Forelimb muscle (tissue), 1 donor: ENCODE results near the gene CFAP100. TPM values are rescaled to one million over a fixed set of nuclear protein-coding genes. Genes with fewer than 3 reads are reported as not detected.

Experiments
- DNase-seq: peaks from one replicate; pipeline ENCODE4 v3.0.0-alpha.2; 2013; ENCODE audit warnings: low read depth
- polyA plus RNA-seq: library from polyadenylated mRNA; unstranded; fragments of 120-200 nt; gene quantifications from one replicate; pipeline ENCODE4 v1.2.1, GENCODE V29; 2013; ENCODE audit not compliant: insufficient read length

Gene CFAP100
- polyA plus RNA-seq = 0.94 TPM

DNA sequence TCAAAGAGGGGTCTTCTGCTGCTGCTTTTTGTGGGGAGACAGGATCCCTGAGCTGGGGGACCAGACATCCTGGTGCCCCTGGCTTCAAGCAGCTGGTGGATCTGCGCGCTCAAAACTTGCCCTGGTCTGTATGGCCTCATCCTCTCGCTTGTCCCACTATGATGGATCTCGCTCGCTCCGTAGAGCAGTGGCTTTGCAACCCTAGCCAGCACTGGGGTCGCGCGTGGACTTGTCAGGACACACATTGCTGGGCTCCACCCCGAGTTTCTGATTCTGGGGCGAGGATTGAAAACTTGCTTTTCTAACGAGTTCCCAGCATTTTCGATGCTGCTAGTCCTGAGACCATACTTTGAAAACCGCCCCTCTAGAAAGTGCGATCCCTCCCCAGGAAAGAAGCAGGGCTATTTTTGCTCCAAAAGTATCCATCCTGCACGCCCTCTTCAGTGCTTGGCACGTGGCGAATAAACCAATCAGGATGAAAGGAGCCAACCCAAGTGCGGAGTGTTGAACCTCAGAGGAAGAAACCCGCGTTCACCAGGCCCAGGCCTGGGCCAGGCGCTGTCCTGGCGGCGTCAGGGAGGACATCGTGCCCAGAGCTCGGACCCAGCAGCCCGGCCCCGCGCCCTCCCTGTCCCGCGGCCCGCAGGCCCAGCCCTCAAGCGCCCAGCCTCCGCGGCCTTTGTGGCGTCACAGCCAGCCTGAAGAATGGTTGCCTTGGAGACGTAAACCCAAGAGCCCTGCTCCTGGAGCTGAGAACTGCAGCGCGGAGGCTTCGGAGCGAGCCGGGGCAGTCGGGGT, at the start of gene CFAP100:
Gene CFAP100 (plus strand): TSS at position 731 of the 798 bp plus-strand sequence. CDS start 1,092 bp downstream, outside the sequence.
- no peak for DNase-seq

DNA sequence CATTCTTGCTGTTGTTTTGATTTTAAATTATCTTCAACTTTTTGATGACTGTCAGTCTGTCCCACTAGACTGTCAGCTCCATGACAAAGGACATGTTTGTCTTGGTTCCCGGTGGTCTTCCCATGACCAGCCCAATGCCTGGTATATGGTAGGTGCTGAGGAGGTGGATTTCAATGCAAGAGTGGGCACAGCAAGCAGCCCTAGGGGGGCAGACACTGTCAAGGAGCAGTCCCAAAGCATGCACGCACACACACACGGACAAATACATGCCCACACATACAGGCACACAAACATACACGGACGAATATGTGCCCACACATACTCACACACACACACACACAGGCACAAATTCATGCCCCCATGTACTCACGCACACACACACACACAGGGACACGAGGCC, 49.5 kb upstream of the CFAP100 start:
- DNase-seq = no peak

- no peak for DNase-seq
Observed at GRCh38 chr3:126345641-126346460, 48.9 kb upstream of the CFAP100 start.

DNA sequence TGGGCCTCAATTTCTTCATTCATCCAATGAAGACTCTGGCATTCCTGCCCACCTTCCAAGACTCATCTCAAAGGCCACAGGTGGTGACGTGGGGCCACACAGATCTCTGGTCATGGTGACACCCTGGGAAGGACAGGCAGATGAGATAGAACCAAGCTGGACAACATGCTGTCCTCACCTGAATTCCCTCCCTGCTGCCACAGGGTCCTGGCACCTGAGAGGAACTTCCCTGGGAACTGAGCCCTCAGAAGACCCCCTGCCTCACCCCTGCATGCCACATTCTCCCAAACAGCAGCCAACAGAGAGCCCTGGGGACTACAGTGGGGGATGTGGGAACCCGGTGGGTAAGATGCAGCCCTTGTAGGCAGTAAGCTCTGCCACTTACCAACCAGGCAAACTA, 48.2 kb upstream of the CFAP100 start:
- no peak for DNase-seq

DNA sequence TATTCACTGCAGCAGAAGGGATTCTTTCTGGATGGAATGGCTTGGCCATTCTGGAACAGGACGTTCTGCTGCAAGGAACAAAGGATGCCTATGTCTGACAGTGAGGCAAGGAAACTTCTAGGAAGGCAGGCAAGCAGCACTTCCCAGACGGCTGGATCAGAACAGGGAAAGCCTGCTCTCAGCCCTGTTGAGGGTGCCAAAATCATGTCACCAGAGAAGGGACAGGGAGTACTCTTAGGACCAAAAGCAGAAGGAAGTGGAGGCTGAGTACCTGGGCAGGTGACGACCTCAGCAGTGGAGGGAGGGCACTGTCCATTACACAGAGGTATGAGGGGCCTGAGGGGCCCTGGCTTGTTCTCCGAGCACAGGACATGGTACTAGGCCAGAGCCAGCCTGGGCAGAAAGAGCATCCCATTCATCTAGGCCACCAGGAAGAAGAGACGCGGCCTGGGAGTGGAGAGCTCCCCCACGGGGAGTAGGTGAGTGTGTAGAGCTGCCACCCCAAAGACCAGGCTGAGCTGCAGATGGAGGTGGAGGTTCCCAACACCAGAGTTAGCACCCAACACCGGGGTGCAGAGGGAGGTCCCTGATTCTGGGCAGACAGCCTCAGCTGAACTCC, 47.1 kb upstream of the CFAP100 start:
- no peak for DNase-seq

GRCh38 chr3:126348308-126348920, 46.3 kb upstream of the CFAP100 start:
- no peak for DNase-seq

DNA sequence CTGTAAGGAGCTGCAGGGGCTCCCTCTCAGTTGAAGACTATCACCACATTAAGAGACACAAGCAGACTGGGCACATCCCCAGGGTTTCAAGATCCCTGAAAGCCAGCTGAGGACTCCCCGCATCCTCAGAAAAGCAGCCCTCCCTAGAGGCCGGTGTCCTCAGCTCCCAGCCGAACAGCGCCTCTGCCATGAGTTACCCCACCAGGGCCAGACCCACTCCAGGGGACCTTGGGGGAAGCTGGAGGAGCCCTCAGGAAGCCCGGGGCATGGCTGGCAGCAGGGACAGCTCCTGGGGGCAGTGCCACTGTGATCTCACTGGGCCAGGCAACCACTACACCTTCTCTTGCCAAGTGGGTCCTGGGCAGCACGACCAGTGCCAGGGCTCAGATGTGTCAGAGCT, 45.6 kb upstream of the CFAP100 start:
- no peak for DNase-seq

GRCh38 chr3:126349611-126350501, 44.9 kb upstream of the CFAP100 start:
- DNase-seq = no peak

DNA sequence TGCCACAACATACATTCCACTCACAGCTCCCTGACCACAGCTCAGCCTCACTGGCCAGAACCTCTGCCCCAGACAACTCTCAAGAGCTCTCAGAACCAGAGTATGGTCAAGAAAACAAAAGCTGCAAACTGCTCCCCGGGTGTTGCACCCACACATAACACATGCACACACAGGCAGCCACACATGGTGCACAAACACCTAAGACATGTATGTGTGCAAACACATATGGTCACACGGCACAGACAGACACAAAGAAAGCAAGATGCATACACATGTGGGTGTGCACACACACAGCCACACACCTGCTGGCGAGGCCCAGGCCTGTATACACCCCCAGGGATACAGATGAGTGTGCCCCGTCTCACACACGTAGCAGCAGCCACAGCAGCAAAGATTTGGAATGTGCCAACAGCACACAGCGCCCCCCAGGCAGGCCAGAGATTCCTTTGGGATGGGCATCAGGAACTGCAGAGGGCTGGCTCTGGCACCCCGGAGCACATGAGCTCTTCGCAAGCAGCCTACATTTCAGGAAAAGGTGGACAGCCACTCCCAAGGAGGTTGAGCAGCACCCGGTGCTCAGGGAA, 44.1 kb upstream of the CFAP100 start:
- DNase-seq = no peak

GRCh38 chr3:126351086-126351770, 43.5 kb upstream of the CFAP100 start:
- no peak for DNase-seq

DNA sequence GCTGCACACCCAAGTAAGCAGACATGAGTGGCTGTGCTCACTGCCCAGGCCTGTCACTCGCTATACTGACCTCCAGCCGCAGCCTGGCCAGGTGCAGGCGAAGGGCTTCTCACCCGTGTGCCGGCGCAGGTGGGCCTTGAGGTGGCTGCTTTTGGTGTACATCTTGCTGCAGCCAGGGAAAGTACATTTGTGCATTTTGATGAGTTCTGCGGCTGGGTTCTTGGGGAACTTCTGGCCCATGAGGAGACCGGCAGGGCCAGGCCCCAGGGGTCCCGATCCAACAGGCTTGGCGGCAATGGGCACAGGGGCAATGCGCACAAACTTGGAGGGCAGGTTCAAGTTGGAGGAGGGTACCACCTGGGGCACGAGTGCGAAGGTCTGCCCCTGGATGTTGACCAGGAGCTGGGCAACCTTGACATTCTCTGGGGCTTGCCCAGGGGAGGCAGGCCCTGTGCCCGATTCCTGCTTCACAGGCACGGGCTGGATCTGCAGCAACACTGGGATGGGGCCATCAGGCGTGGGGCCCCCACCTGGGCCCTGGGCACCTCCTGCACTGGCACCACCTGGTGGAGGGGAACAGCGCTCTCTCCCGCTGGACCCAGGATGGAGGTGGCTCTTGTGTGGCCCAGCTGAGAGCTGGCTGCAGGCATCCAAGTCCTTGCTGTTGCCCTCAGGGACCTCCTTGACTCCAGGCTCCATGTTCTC, 42.8 kb upstream of the CFAP100 start:
- no peak for DNase-seq

DNA sequence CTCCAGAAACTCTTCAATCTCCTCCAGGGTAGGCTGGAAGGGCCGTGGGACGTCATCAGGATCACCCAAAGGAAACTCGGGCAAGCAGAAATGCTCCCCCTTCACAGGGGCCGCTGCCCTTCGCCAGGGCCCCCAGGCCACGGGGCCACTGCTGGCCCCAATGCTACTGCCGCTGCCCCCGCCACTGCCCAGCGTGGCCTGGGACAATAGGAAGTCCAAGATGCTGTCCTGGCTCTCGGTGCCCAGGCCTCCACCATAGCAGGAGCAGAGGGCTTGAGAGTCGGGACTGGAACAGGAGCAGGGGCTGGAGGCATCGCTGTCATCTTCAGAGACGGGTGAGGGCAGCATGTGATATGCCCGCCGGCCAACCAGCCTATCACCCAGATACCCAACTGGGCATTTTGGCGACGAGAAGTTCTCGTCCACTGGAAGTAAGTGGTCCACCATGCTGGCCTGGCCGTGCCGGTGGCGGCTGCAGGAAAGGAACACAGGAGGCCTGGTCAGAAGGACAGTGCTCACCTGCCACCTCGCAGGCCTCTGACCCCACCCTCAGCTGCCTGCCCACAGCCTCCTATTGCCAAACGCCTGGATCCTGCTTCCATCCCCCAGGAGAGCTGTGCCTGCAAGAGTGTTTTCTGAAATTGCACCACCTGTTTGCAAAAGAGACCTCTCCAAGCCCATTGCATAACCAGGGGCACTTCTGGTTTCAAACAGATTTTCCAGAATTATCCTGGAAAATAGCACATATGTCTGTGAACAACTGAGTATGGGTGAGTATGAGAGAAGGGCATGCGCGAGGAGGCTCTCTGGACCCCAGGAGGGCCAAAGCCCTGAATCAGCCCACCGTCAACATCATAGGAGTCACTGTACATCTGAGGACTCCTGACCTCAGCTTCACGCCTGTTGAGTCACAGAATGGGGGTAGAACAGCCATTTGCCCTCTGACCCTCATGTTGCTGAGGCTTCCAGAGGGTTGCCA, 41.9 kb upstream of the CFAP100 start:
- DNase-seq = no peak

DNA sequence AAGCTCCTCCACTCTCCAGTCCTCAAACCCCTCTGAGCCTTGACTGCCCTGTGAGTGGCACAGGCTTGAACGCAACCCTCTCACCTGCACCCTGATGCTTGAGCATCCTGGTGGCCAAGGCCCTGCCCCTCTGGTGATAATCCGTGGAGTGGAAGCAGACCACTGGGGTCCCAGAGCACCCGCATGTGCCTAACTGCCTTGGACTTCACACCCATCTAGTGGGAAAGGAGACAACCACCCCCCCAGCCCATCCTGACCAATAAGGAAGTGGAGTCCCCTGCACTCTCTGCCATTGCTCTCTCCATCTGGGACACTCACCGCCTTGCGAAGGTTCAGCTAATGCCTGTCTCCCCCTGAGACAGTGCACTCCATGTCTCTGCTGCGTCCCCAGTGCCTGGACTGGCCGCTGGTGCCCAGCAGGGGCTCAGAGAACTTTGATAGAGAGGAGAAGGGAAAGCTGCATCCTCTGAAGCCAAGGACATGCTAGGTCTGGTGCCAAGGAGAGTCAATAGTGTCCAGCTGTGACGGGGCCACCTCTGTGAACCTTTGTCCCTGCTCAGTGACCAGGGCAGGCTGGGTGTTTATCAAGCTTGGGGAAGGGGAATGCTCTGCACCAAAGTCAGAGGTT, 40.9 kb upstream of the CFAP100 start:
- DNase-seq = no peak

DNA sequence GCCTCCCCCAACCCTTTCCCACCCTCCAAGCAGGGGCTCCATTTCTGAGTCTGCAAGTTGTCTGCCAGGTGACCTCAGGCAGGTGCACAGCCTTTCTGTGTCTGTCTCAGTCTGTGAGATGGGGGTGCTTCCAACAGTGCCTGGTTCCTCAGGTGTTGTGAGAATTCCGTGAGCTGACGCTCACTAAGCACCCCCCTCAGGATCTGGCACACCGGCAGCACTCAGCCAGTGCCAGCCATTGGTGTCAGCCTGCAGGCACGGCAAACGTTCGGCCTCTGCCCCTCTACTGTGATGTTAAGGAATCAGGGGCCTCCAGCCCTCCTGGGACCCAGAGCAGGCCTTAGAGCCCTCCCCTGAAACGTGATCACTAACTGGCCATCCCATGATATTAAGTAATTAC, 39.9 kb upstream of the CFAP100 start:
- DNase-seq = no peak

DNA sequence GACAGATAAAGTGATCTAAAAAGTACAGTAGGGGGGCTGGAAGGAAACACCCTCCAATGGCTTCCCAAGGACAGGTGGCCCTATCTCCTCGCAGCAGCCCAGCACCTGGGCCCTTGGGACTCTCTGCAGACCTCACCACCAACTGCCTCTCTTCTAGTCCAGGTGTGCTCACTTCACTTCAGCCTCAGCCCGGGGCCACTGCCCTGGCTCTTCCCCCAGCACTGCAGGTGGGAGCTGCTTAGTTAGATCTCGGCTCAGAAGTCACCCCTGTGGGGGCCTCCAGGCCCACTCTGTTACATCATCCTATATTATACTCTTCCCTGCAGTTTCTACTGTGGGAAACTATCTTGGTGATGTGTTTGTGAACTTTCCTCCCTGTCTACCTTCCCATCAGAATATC, 39.5 kb upstream of the CFAP100 start:
- DNase-seq = no peak

GRCh38 chr3:126355777-126356372, 38.8 kb upstream of the CFAP100 start:
- peak; percentile 53 for DNase-seq
